HG02884 (cell line): ENCODE results near the gene MIEF2.
A peak's percentile ranks its signal among the peaks of the same experiment; 100 is the strongest.
"Not testable (repeated sequence)": the region's sequence is repeated elsewhere in the genome, so short reads cannot be mapped to it uniquely, and the experiment has no call there.

Experiments used
- ATAC-seq: cut with Tn5 transposase; IDR thresholded peaks from one replicate; pipeline ENCODE4 v1.9.1; 2021; ENCODE audit warnings: mild to moderate bottlenecking, moderate library complexity; ENCODE audit not compliant: unreplicated experiment

The MIEF2 gene

DNA sequence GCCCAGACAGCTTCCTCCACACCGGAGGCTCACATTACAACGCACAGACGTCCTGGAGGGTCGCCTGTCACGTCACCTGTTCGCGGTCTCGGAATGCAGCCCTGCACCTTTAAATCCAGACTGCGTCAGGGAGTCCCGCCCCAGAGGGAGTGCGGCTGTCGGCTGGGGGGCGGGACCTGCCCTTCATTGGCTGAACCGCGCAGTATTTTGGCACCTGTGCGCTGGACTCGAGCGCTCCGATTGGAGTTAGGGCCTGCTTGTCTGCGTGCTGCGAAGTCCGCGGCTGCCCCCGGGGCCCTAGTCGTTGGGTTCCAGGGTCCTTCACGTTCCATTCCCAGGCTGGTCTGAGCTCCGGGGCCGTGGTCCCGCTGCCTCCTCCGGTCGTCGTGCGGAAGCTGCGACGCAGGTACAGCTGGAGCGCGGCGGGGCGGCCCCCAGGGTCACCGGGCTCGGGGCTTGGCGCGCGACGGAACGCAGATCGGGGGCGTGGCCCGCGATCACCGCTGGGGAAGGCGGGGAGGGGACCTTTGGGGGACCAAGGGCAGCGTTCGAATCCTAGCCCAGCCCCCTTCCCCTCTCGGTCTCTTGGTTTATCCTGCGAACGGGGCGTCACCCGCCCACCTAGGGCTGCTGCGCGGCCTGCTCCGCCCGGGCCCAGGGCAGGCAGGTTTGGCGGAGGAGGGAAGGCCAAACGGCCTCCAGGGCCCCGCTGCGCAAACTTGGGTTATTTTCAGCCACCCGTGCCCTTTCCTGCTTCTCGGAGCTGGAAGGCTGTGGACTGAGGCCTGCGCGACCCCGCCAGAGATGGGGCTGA lies at the start of gene MIEF2:
TSS of gene MIEF2 (plus strand) at position 331 of the 814 bp plus-strand sequence. CDS start 2,059 bp downstream, outside the sequence.
- ATAC-seq: peak; percentile 61

GRCh38 chr17:18213666-18214270 lies 46.7 kb upstream of the MIEF2 start:
- no peak for ATAC-seq

DNA sequence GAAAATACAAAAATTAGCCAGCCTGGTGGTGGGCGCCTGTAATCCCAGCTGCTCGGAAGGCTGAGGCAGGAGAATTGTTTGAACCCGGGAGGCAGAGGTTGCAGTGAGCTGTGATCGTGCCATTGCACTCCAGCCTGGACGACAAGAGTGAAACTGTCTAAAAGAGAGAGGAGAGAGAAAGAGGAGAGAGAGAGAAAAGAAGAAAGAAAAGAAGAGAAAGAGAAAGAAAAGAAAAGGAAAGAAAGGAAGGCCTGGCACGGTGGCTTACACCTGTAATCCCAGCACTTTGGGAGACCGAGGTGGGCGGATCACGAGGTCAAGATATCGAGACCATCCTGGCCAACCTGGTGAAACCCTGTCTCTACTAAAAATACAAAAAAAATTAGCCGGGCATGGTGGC lies 43.6 kb upstream of the MIEF2 start:
- ATAC-seq: not testable (repeated sequence)

DNA sequence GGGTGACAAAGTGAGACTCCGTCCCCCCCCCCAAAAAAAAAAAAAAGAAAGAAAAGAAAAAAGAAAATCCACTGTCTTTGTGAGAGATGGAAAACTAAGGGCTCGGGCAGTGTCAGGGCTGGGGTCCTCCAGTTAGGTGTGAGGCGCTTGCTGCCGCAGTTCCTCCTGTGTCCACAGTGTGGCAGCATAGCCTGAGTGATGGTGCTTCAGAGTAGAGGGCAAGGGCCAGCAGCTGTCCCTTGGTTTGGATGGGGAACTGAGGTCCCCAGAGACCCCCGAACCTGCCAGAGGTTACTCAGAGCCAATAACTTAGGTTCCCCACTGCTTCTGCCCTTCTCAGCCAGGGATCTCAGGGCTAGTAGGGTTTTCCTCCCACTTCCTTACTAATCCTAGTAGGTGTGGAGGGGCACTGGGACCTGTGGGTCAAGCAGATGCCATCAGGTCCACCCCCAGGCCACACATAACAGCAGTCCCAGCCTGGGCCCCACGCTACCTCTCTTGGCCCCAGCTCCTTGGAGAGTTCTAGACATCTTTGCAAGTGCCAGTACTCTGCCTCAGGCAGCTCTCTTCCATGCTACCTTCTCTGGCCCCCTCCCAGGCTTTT lies 42.9 kb upstream of the MIEF2 start:
- ATAC-seq: no peak

DNA sequence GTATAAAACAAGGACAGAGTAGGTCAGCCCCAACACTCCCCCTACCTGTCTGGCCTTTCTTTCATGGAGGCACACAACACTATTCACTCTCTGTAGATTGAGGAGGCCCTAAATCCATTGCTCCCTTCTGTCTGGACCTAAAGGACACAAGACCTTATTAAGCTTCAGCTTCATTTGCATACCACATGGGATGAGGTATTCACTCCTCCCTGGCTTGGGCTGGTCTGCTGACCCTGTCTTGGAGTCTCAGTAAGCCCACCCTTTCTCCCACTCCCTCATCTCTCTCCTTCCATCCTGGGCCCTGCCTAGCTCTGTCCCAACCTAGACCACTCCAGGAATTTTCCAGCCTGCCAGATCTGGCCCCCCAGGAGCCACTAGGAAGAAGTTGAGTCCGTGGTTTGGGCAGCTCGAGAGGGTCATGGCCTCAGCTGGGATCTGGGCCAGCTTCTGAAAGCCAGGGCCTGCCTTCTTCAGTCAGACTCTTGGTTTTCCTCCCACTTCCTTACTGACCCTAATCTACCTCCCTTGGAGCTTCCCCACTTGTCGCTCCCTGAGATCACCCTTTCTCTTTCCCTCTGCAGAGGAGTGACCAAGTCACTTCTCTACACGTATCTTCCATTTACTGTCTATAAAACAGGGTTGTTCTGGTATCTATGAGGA lies 41.6 kb upstream of the MIEF2 start:
- ATAC-seq: no peak

- ATAC-seq: no peak
These were observed 36.4 kb upstream of the MIEF2 start for GRCh38 chr17:18224053-18224386.

GRCh38 chr17:18224387-18225120 lies 35.9 kb upstream of the MIEF2 start:
- ATAC-seq: no peak

DNA sequence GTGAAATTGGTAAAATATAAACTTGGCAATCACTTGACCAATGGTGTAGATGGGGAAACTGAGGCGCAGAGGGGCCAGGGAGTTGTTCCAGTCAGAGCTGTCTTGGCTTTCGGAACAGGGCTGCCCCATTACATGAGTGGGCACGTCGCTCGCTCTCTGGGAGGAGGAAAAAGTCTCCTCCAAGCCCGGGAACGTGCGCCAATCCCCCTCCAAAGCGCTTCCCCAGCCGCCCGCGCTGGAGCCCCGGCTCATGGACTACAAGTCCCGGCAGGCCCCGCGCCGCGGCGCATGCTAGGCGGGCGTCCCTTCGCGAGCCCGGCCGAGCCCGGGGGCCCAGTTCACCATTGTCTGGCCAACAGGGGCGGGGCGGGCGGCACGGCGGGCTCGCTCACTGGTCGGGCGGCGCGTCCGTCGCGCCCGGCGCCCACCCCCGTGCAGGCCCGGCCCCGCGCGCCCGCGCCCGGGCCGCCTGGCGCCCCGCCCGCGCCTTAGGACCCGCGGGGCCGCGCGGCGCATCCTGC lies 35.3 kb upstream of the MIEF2 start, which contains the start of gene LLGL1:
TSS of gene LLGL1 (plus strand) at position 515 of the 521 bp plus-strand sequence. CDS start 48 bp downstream, outside the sequence.
- peak; percentile 85 for ATAC-seq

GRCh38 chr17:18225642-18226283 lies 34.7 kb upstream of the MIEF2 start:
- ATAC-seq: peak; percentile 23

- no peak for ATAC-seq
These were observed 34.0 kb upstream of the MIEF2 start for GRCh38 chr17:18226284-18226945.

- ATAC-seq: no peak
These were observed 32.8 kb upstream of the MIEF2 start for GRCh38 chr17:18227635-18228034.

- ATAC-seq: no peak
These were observed 32.2 kb upstream of the MIEF2 start for GRCh38 chr17:18228176-18228682.

GRCh38 chr17:18229254-18229653 lies 31.2 kb upstream of the MIEF2 start:
- no peak for ATAC-seq

DNA sequence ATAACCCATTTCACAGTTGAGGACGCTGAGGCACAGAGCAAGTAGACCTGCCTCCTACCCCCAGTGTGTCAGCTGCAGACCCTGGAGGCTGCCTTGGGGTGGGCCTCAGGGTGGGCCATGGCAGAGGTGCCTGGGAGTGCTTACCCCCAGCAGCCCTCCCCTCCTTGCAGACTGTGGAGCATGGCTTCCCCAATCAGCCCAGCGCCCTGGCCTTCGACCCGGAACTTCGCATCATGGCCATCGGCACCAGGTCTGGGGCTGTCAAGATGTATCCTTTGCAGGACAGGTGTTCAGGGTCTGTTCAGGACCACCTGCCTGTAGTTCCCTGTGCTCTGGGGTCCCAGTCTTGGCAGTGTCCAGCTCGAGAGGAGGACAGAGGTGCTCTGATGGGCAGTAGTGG lies 30.7 kb upstream of the MIEF2 start:
- no peak for ATAC-seq

- ATAC-seq: no peak
These were observed 29.9 kb upstream of the MIEF2 start for GRCh38 chr17:18230288-18231141.

DNA sequence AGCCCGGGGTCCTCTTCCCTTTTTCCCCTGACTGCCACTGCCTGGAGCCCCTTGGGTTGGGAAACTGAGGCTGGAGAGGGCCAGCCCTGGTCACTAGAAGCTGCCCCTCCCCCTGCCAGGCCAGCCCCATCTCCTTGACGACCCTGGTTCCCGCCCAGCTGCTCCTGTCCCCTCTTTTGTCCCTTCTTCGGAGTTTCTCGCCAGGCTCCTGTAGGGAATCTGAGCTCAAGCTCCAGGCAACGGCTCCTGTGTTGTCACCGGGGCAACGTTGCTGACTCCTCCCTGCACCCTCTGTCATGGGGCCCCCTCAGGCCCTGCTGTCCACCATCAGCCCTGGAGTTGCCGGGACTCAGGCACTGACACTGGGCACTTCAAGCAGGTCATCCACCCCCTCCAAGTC lies 29.3 kb upstream of the MIEF2 start:
- ATAC-seq: no peak

DNA sequence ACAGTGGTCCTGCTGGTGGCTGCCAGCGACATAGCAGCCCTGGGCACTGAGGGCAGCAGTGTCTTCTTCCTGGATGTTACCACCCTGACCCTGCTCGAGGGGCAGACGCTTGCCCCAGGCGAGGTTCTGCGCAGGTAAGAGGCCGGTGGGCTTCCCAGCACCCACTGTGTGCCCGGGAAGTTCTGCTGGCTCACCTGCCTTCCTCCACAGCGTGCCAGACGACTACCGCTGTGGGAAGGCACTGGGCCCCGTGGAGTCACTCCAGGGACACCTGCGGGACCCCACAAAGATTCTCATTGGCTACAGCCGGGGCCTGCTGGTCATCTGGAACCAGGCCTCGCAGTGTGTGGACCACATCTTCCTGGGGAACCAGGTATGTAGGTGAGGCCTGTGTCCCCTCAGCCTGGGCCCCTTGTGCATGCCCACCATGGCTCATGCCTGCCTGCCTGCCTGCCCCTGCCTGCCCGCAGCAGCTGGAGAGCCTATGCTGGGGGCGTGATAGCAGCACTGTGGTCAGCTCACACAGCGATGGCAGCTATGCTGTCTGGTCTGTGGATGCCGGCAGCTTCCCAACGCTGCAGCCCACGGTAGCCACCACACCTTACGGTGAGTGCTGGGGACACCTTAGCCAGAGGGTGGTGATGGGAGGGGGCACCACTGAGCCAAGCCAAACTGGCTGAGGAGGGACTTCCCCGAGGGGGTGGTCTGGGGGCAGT lies 26.5 kb upstream of the MIEF2 start:
- ATAC-seq: no peak
